Measurements from ENCODE around the gene CCDC152. TPM values are rescaled to one million over a fixed set of nuclear protein-coding genes. Genes with fewer than 3 reads are reported as not detected.

Gene CCDC152
- total and polyA plus RNA-seq, 10 of the 15 experiments (the other 5 are each of a cell fraction or from before 2014, with no cell fraction given): 0.12 to 25.8 (median 13.5) TPM

- no peak for TF ChIP-seq PKNOX1 (IDR thresholded peaks at IDR 0.05)
Measured at GRCh38 chr5:42718591-42718990, 38.0 kb upstream of the CCDC152 start (continued).

- FAIRE-seq (no peak), DNase-seq (ENCODE audit: low read depth, low spot score) (no peak), ATAC-seq (peak; percentile 40)
- in situ Hi-C loops (cut with MboI) (no loop called here), intact Hi-C loops (cut with micrococcal nuclease; ENCODE audit: unreplicated experiment) (no loop called here)
- H2AFZ ChIP-seq (ENCODE audit: control insufficient read depth, low read depth, low read length): no peak overlapping the region
- no peak overlapping the region for H3K4me3 ChIP-seq
- ChIA-PET SMC1A (ENCODE audit: uncharacterized antibody, unreplicated experiment) (interaction anchor here (1.1 to 2.0 kb wide), 5 partner anchors 15 to 190 kb away, joined by 3 to 7 read pairs (median 4); no protein-coding TSS in a partner anchor), POLR2A (no interaction called here), CTCF (interaction anchor here (1.7 to 2.4 kb wide), 2 partner anchors 27 to 171 kb away, joined by 6 to 7 read pairs; no protein-coding TSS in a partner anchor), RAD21 (ENCODE audit: unreplicated experiment) (interaction anchor here (0.6 to 1.1 kb wide), 2 partner anchors 48 to 251 kb away, joined by 3 read pairs; no protein-coding TSS in a partner anchor)
- 49% methylated on average over 2 of the region's 2 CpGs for WGBS (ENCODE audit: insufficient coverage, insufficient replicate concordance, low lambda C conversion rate, missing lambda C conversion rate)
- H3K27me3 ChIP-seq (replicated peaks in 1 of 2; ENCODE audit: control insufficient read depth in 2 of 2, insufficient read depth in 2 of 2, low read length in 1 of 2): no peaks in the 10 kb centered on the region
- H3K79me2 ChIP-seq (ENCODE audit: control insufficient read depth, insufficient read depth, low read length): no peaks in the 10 kb centered on the region
- H3K36me3 ChIP-seq (ENCODE audit: control insufficient read depth in 2 of 2, insufficient read depth in 2 of 2, low read length in 1 of 2): no peaks in the 10 kb centered on the region
- H3K4me2 ChIP-seq (ENCODE audit: control insufficient read depth, insufficient read depth): no peak overlapping the region
- no peaks in the 10 kb centered on the region for H4K20me1 ChIP-seq (ENCODE audit: control insufficient read depth, insufficient read depth)
- H3K9ac ChIP-seq (ENCODE audit: control insufficient read depth, insufficient read depth, low read length): no peak overlapping the region
- H3K27ac ChIP-seq (ENCODE audit: control insufficient read depth, insufficient read depth): no peak overlapping the region
- no TSS peak for BruUV-seq (replicated peaks)
- peaks cover 8% of the 10 kb centered on the region for H3K4me1 ChIP-seq (ENCODE audit: control insufficient read depth, insufficient read depth, low read length)
- H3K9me3 ChIP-seq (replicated peaks; ENCODE audit: control insufficient read depth, insufficient read depth, low read length): no peaks in the 10 kb centered on the region
- TF ChIP-seq BCL11A (IDR thresholded peaks at IDR 0.05; ENCODE audit: low read depth, low read length): no peak
- TF ChIP-seq ZNF384 (IDR thresholded peaks at IDR 0.05; ENCODE audit: borderline replicate concordance, low read depth, low read length): no peak
- no peak for TF ChIP-seq DPF2 (IDR thresholded peaks at IDR 0.05)
- TF ChIP-seq ATF3 (IDR thresholded peaks at IDR 0.05; ENCODE audit: borderline replicate concordance, extremely low read depth, low read depth, low read length): no peak
- no peak for TF ChIP-seq POLR2AphosphoS5 (IDR thresholded peaks at IDR 0.05; ENCODE audit: low read length)
- TF ChIP-seq ZNF622 (IDR thresholded peaks at IDR 0.05): no peak
- no peak for TF ChIP-seq REST (IDR thresholded peaks at IDR 0.05; ENCODE audit: low read depth, low read length)
- no peak for TF ChIP-seq SIN3A (IDR thresholded peaks at IDR 0.05; ENCODE audit: low read depth, low read length)
- no peak for TF ChIP-seq POLR2AphosphoS2 (IDR thresholded peaks at IDR 0.05; ENCODE audit: low read depth, low read length)
- TF ChIP-seq BCL3 (IDR thresholded peaks at IDR 0.05; ENCODE audit: borderline replicate concordance, insufficient read depth, low read depth, low read length, poor library complexity, severe bottlenecking): no peak
- TF ChIP-seq MLLT1 (IDR thresholded peaks at IDR 0.05): no peak
- TF ChIP-seq ELK1 (IDR thresholded peaks at IDR 0.05; ENCODE audit: low read depth, low read length): no peak
Measured at GRCh38 chr5:42719034-42719433, 37.6 kb upstream of the CCDC152 start.
